Panc1 (cell line): ENCODE measurements around the gene SYT17. TPM values are rescaled to one million over a fixed set of nuclear protein-coding genes. Genes with fewer than 3 reads are reported as not detected.

Source experiments
- ATAC-seq: fragments of 200-7000 bp; cut with Tn5 transposase; 2 replicates; pipeline ENCODE4 v1.9.1; 2020; ENCODE audit warnings: mild to moderate bottlenecking, moderate library complexity
- BruUV-seq: library from RNA; stranded (reverse); fragments of 400-500 nt; replicated peaks from 2 replicates; lab custom pipeline; 2021; lab: Mats Ljungman, UMichigan
- CTCF ChIA-PET: fragments of 300-600 bp; sonication (Branson Sonifier 250); formaldehyde crosslinking; loops from one replicate; lab custom pipeline; 2022; ENCODE audit warnings: antibody characterized with exemption; lab: Charles Lee
- POLR2A ChIA-PET: fragments of 300-600 bp; sonication (Branson Sonifier 250); formaldehyde crosslinking; loops from one replicate; lab custom pipeline; 2022; ENCODE audit warnings: antibody characterized with exemption; lab: Charles Lee
- DNase-seq: peaks from one replicate; pipeline ENCODE4 v3.0.0-alpha.2; 2010; ENCODE audit warnings: low read depth, low spot score
- H3K27ac ChIP-seq: 2 replicates; pipeline ENCODE4 v1.5.1; 2011; ENCODE audit warnings: mild to moderate bottlenecking, low read length, inconsistent platforms
- H3K27me3 ChIP-seq: fragments of 200-500 bp; sonication (Bioruptor generic); 2 replicates; pipeline ENCODE4 v1.6.0; 2014; ENCODE audit warnings: low read length, inconsistent platforms; ENCODE audit not compliant: control insufficient read depth, insufficient read depth
- H3K36me3 ChIP-seq: fragments of 200-500 bp; sonication (Bioruptor generic); 2 replicates; pipeline ENCODE4 v1.5.1; 2014; ENCODE audit warnings: inconsistent platforms, mild to moderate bottlenecking, low read length, moderate library complexity; ENCODE audit not compliant: control insufficient read depth, insufficient read depth
- H3K4me1 ChIP-seq: 2 replicates; pipeline ENCODE4 v1.5.1; 2011; ENCODE audit warnings: inconsistent platforms, mild to moderate bottlenecking, low read length, moderate library complexity; ENCODE audit not compliant: control insufficient read depth, insufficient read depth
- H3K4me3 ChIP-seq, 2 experiments: 2 replicates each; pipeline ENCODE4 v1.5.1; 2011 to 2012; ENCODE audit warnings: low read depth in 2 of 2, low read length in 2 of 2, mild to moderate bottlenecking in 2 of 2, inconsistent platforms in 1 of 2, moderate library complexity in 1 of 2
- H3K9me3 ChIP-seq: fragments of 200-500 bp; sonication (Bioruptor generic); 2 replicates; pipeline ENCODE4 v1.5.1; 2014; ENCODE audit warnings: low read depth, mild to moderate bottlenecking, inconsistent platforms, low read length, moderate library complexity; ENCODE audit not compliant: control insufficient read depth, insufficient read depth
- POLR2AphosphoS5 ChIP-seq: IDR thresholded peaks from 2 replicates; pipeline ENCODE4 v1.6.1; 2012; ENCODE audit warnings: mild to moderate bottlenecking, low read depth, low read length, moderate library complexity
- SIN3A ChIP-seq: IDR thresholded peaks from 2 replicates; pipeline ENCODE4 v1.6.1; 2012; ENCODE audit warnings: low read depth, mild to moderate bottlenecking, low read length, moderate library complexity, borderline replicate concordance; ENCODE audit not compliant: insufficient read depth
- TCF7L2 ChIP-seq: IDR thresholded peaks from 2 replicates; pipeline ENCODE4 v1.6.1; 2011; ENCODE audit warnings: mild to moderate bottlenecking, low read depth, low read length, inconsistent platforms
- in situ Hi-C: cut with HindIII; loops from 2 replicates; pipeline ENCODE4 v1.10.0; 2016; ENCODE audit warnings: low sequenced_read_pairs, low pct_unique_long_range_greater_than_20kb
- intact Hi-C: fragments of 100-400 bp; cut with micrococcal nuclease; formaldehyde crosslinking; loops from one replicate; pipeline ENCODE4 v1.10.0; 2022; ENCODE audit not compliant: unreplicated experiment
- total RNA-seq: library from RNA; stranded (reverse); gene quantifications from one replicate; pipeline ENCODE4 v1.2.1, GENCODE V29; 2021; ENCODE audit not compliant: unreplicated experiment
- TF ChIP-seq, protein P1 (sequence below), 2 experiments: IDR thresholded peaks; 2 replicates each; pipeline ENCODE4 v1.6.1; 2011 to 2012; ENCODE audit warnings: low read depth in 2 of 2, control low read depth in 1 of 2, low read length in 1 of 2, mild to moderate bottlenecking in 1 of 2, moderate library complexity in 1 of 2; ENCODE audit not compliant: insufficient read depth in 1 of 2
- TF ChIP-seq, protein P2 (sequence below): fragments of 450-650 bp; IDR thresholded peaks from 2 replicates; pipeline ENCODE4 v1.5.1; 2017; ENCODE audit warnings: mild to moderate bottlenecking

The SYT17 gene
- total RNA-seq, 1 experiment from 2014 or later = 5.4 TPM

DNA sequence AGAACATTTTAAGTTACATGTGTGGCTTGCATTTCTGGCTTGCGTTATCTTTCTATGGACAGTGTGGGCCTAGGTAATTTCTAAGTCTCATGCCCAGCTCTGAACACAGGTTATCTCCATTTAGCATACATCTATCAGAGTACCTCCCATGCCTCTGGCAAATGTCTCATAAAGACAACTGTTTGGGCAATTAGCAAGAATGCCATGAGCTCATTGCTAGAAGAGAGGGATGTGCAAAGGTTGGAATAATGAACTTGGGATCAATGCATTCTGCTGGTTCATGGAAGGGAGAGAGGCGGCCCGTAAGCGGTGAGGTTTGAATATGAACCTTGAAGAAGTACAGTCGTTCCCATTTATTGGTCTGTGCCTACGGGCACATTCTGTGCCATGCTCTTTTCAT is 14.4 kb downstream of the SYT17 start:
- no peaks in the 10 kb centered on the region for H3K27me3 ChIP-seq
- TF ChIP-seq, protein P1, sequence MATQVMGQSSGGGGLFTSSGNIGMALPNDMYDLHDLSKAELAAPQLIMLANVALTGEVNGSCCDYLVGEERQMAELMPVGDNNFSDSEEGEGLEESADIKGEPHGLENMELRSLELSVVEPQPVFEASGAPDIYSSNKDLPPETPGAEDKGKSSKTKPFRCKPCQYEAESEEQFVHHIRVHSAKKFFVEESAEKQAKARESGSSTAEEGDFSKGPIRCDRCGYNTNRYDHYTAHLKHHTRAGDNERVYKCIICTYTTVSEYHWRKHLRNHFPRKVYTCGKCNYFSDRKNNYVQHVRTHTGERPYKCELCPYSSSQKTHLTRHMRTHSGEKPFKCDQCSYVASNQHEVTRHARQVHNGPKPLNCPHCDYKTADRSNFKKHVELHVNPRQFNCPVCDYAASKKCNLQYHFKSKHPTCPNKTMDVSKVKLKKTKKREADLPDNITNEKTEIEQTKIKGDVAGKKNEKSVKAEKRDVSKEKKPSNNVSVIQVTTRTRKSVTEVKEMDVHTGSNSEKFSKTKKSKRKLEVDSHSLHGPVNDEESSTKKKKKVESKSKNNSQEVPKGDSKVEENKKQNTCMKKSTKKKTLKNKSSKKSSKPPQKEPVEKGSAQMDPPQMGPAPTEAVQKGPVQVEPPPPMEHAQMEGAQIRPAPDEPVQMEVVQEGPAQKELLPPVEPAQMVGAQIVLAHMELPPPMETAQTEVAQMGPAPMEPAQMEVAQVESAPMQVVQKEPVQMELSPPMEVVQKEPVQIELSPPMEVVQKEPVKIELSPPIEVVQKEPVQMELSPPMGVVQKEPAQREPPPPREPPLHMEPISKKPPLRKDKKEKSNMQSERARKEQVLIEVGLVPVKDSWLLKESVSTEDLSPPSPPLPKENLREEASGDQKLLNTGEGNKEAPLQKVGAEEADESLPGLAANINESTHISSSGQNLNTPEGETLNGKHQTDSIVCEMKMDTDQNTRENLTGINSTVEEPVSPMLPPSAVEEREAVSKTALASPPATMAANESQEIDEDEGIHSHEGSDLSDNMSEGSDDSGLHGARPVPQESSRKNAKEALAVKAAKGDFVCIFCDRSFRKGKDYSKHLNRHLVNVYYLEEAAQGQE (IDR thresholded peaks at IDR 0.05; ENCODE audit: insufficient read depth in 1 of 2, low read depth in 2 of 2, low read length in 1 of 2) = no peak
- TF ChIP-seq, protein P2, sequence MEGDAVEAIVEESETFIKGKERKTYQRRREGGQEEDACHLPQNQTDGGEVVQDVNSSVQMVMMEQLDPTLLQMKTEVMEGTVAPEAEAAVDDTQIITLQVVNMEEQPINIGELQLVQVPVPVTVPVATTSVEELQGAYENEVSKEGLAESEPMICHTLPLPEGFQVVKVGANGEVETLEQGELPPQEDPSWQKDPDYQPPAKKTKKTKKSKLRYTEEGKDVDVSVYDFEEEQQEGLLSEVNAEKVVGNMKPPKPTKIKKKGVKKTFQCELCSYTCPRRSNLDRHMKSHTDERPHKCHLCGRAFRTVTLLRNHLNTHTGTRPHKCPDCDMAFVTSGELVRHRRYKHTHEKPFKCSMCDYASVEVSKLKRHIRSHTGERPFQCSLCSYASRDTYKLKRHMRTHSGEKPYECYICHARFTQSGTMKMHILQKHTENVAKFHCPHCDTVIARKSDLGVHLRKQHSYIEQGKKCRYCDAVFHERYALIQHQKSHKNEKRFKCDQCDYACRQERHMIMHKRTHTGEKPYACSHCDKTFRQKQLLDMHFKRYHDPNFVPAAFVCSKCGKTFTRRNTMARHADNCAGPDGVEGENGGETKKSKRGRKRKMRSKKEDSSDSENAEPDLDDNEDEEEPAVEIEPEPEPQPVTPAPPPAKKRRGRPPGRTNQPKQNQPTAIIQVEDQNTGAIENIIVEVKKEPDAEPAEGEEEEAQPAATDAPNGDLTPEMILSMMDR = no peak
- TF ChIP-seq POLR2AphosphoS5 (no peak), TCF7L2 (no peak), SIN3A (no peak)
- no peak overlapping the region for H3K27ac ChIP-seq
- in situ Hi-C loops = no loop called here
- ATAC-seq (no peak), DNase-seq (no peak)
- no peak overlapping the region for H3K4me3 ChIP-seq
- H3K9me3 ChIP-seq = no peaks in the 10 kb centered on the region
- no peaks in the 10 kb centered on the region for H3K4me1 ChIP-seq
- ChIA-PET CTCF (no interaction called here), POLR2A (no interaction called here)
- intact Hi-C loops = loop anchor here (5.0 kb wide), 1 partner anchor 95 kb away; no protein-coding TSS in a partner anchor
- no TSS peak for BruUV-seq
- H3K36me3 ChIP-seq = no peaks in the 10 kb centered on the region

DNA sequence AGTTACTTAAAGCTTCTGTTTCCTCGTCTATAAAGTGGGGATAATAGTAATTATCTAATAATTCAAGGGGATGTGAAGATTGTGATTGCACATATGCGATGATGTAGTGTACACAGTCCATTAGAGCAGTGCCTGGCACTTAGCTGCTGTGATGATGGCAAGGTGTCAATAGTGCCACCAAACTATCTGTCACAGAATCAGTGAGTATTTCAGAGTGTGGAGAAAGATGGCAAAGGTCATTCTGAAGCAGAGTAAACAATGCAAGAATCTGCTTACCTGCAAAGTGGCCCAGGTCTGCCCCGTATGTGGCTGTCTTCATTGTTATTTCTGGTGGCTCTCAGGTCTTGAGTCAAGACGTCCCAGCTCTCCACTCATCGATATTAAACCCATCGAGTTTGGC is 15.1 kb downstream of the SYT17 start:
- Histone ChIP-seq H3K27me3 (no peaks in the 10 kb centered on the region), H3K4me1 (no peaks in the 10 kb centered on the region), H3K36me3 (no peaks in the 10 kb centered on the region), H3K27ac (no peak overlapping the region), H3K9me3 (no peaks in the 10 kb centered on the region), H3K4me3 (no peak overlapping the region)
- CTCF ChIA-PET = no interaction called here
- in situ Hi-C loops (no loop called here), intact Hi-C loops (loop anchor here (5.0 kb wide), 1 partner anchor 96 kb away; no protein-coding TSS in a partner anchor)
- POLR2A ChIA-PET = no interaction called here
- TF ChIP-seq, protein P2 = no peak
- no peak for TF ChIP-seq POLR2AphosphoS5
- TF ChIP-seq SIN3A = no peak
- no peak for TF ChIP-seq TCF7L2
- TF ChIP-seq, protein P1 (IDR thresholded peaks at IDR 0.05; ENCODE audit: insufficient read depth in 1 of 2, low read depth in 2 of 2, low read length in 1 of 2) = no peak
- DNase-seq (no peak), ATAC-seq (no peak)
- BruUV-seq = no TSS peak
